SK-N-DZ (cell line): Measurements from ENCODE around the gene EIF3A.
"Not testable (repeated sequence)": the region's sequence is repeated elsewhere in the genome, so short reads cannot be mapped to it uniquely, and the experiment has no call there.

Experiments
- DNase-seq: peaks from one replicate; pipeline ENCODE4 v3.0.0-alpha.2; 2015; ENCODE audit warnings: low spot score

EIF3A gene

DNA sequence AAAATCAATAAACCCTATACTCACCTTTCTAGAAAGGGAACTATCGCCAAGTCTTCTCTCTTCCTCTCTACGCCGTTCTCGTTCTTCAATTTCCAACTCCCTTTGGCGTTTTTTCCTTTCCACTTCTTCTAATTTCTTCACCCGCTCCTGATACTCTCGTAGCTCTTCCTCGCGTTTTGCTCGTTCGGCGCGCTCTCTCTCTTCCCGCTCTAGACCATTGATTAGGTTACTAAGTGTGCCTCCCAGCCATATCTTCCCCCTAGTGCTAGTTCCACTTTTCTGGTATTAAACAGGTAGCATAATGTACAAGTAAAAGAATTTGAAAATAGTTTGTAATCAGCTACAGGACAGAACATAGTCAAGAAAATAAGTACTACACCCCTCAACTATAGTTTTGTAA, 30.8 kb downstream of the EIF3A start:
- DNase-seq: no peak

DNA sequence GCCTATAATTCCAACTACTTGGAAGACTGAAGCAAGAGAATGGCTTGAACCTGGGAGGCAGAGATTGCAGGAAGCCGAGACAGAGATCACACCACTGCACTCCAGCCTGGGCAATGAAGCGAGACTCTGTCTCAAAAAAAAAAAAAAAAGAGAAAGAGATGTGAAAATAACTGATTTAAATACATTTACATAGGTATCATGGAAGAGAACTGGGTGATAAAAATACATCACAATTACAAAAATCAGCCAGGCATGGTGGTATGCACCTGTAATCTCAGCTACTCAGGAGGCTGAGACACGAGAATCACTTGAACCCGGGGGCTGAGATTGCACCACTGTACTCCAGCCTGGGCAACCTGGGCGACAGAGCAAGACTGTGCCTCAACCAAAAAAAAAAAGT, 31.3 kb downstream of the EIF3A start:
- DNase-seq: no peak

- DNase-seq: no peak
Measured at GRCh38 chr10:119045561-119045960, 35.1 kb downstream of the EIF3A start.

DNA sequence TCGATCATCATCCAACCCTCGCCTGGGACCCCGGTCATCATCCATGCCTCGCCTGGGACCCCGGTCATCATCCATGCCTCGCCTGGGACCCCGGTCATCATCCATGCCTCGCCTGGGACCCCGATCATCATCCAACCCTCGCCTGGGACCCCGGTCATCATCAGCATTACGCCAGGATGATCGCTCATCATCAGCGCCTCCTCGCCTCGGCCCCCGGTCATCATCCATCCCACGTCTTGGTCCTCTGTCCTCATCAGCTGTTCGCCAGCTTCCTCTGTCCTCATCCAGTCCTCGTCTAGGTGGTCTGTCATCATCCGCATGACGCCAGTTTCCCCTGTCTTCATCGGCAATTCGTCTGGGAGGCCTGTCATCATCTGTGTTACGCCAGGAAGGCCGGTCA, 38.4 kb downstream of the EIF3A start:
- no peak for DNase-seq

DNA sequence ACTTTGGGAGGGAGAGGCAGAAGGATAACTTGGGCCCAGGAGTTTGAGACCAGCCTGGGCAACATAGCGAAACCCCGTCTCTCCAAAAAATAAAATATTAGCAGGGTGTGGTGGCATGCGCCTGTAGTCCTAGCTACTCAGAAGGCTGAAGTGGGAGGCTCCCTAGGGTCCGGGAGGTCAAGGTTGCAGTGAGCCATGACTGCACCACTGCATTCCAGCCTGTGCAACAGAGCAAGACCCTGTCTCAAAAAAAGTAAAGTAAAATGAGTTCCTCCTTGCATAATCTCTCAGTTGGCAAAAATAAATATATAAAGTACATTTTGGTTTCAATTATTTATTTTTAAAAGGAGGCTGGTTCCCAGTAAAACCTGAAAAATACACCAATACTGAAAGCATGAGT, 39.3 kb downstream of the EIF3A start:
- DNase-seq: no peak

DNA sequence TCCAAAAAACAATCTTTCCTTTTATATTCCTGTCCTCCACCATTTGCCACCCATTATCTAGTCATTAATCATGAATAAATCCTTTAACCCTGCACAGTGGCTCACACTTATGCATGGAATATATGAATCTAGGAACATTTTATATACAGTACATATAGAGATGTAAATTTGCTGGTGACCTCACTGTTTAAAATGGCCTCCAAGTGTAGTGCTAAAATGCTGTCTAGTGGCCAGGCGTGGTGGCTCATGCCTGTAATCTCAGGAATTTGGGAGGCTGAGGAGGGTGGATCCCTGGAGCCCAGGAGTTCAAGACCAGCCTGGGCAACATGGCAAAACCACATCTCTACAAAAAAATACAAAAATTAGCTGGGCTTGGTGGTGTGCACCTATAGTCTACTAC, 41.5 kb downstream of the EIF3A start:
- no peak for DNase-seq

- DNase-seq: no peak
Measured at GRCh38 chr10:119031496-119032059, 49.0 kb downstream of the EIF3A start.

DNA sequence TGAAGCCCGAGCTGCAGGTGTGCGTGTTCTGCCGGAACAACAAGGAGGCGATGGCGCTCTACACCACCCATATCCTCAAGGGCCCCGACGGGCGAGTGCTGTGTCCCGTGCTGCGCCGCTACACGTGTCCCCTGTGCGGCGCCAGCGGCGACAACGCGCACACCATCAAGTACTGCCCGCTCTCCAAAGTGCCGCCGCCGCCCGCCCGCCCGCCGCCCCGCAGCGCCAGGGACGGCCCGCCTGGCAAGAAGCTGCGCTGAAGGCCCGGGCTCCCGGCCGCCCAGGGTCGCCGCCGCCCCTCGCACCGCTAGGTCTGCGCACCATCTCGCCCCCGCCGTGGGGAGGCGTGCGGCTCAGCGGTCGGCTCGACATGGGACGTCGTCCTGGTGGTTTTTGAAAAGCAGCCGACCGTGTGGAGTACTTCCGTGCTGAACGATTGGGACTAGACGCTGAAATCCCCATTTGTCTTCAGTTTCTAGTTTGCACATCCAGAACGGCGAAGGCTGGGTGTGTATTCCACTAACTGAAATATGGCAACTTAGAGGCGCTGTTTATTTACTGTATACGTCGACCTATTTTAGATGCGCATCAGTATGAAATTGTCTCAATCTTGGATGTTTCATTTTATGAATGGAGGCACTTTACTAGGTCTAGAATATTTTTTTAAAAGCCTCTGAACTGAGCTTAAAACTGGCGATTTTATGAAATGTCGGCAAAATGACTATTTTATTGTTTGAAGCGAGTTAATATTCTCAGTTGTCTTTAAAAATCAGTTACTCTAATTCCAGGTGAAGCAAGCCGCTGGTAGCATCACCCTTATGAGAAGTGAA, 50.0 kb downstream of the EIF3A start:
- DNase-seq: peak; percentile 74

DNA sequence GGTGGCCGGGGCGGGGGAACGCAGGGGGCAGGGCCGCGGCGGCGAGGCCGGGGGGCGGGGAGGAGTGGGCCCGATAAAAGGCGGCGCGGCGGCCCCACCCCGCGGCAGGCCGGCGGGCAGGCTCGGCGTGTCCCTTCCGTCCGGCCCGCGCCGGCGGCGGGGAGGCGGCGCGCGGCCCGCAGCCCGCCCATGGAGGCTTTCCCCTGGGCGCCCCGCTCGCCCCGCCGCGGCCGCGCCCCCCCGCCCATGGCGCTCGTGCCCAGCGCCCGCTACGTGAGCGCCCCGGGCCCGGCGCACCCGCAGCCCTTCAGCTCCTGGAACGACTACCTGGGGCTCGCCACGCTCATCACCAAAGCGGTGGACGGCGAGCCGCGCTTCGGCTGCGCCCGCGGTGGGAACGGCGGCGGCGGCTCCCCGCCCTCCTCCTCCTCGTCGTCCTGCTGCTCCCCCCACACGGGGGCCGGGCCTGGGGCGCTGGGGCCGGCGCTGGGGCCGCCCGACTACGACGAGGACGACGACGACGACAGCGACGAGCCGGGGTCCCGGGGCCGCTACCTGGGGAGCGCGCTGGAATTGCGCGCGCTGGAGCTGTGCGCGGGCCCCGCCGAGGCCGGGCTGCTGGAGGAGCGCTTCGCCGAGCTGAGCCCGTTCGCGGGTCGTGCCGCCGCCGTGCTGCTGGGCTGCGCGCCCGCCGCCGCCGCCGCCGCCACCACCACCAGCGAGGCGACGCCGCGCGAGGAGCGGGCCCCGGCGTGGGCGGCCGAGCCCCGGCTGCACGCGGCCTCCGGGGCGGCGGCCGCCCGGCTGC, 50.8 kb downstream of the EIF3A start, which contains the start of gene NANOS1:
Gene NANOS1, plus strand, starts transcription at position 102 of the 808 bp plus-strand sequence. Its CDS starts 88 bp downstream, at position 190.
- DNase-seq: peak; percentile 51

- DNase-seq: peak; percentile 95
Measured at GRCh38 chr10:119028900-119029612, 51.6 kb downstream of the EIF3A start.

DNA sequence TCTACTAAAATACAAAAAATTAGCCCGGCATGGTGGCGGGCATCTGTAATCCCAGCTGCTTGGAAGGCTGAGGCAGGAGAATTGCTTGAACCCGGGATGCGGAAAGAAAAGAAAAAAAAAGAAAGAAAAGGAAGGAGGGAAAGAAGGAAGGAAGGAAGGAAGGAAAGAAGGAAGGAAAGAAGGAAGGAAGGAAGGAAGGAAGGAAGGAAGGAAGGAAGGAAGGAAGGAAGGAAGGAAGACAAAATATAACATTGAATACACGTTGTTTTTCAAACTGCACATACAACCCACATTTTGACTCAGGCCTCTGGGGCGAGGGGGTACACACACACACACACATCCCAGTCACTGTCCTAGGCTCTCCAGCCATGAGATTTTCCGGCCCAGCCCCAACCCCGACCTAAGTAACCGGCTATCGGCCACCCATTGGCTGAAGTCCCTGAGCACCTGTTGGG, 52.1 kb downstream of the EIF3A start:
- DNase-seq: not testable (repeated sequence)

DNA sequence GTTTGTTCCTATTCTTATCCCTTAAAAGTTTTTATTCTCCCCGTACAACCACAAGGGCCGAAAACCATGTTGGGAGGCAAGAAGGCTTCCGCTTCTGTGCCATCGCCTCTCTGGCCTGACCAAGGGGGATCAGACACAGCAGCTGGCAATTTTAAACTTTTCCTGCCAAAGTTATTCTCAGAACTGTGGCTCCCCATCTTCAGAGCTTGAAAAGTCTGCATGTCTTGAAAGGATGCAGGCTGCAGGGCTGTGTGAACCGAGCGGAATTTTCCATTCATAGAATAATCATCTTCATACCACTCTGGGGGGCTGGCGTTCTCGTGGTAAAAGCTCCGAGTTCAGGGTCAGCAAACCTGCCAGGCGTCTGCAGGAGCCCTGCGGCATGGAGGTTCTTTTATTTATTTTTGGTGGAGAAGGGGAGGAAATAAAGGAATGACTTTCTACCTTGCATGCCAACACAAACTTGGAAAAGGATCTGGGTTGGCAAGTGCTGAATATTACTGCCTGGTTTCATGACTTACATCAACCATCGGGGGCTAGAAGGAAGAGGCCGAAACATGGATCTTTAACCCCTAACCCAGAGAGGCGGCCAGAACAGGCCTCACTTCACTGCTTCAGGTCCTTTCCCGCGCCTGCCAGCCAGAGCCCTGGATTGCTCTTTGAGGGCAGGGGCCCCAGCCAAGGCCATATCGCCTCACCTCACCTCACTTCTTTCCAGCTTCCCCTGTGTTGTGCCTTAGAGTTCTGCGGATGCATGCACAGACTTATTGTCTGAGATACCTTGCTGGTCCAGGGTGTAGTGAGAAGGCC, 54.1 kb downstream of the EIF3A start:
- no peak for DNase-seq

GRCh38 chr10:119025776-119026175, 54.8 kb downstream of the EIF3A start:
- DNase-seq: no peak

DNA sequence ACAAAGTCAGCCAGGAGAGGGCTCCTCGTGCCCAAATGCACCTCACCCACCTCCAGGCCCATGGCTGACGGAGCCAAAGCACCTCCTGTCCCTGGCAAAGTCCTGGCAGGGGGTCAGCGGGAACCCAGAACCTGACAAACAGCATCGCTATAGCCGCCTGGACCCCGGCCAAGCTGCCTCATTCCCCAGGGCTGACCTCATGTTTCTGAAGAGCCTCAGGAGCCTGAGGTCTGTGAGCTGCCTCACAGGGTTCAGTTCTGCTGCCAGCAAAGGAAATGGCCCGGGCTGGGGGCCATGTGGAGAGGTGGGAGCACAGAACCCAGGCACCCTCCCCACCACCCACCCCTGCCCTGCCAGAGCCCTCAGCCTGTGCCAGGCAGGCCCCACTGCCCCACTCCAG, 55.3 kb downstream of the EIF3A start:
- no peak for DNase-seq

DNA sequence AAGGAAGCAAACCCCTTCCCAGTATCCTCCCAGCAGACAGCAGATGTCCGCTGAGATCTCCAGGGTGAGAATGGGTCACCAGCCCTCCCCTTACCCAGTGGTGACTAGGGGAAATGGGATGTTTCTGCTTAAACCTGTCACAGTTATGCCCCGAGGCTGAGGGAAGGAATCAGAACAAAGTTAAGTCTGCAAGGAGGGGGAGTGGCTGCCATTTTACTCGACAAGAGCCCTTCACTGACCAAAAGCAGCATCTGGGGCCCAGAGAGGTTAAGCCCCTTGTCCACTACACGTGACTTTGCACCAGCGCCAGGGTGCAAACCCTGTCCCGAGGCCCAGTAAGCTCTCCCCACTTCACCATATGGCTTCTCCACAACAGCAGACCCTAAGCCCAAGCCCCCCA, 55.7 kb downstream of the EIF3A start:
- no peak for DNase-seq

- DNase-seq: no peak
Measured at GRCh38 chr10:119023553-119023868, 57.1 kb downstream of the EIF3A start.

- DNase-seq: peak; percentile 69
Measured at GRCh38 chr10:119022846-119023552, 57.6 kb downstream of the EIF3A start.

DNA sequence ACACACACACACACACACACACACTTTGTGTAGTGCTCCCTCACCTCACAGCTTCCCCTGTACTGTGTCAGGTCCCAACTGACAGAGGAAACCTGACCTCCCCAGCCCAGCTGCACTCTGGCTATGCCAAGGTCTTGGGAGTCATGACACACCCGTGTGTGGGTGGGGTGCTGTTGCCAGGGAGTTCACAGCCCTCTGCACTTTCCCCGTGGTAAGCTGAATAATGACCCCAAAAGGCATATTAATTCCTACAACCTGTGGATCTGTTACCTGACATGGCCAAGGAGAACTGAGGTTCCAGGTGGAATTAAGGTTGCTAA, 60.0 kb downstream of the EIF3A start:
- DNase-seq: no peak

- DNase-seq: no peak
Measured at GRCh38 chr10:119007211-119007574, 73.4 kb downstream of the EIF3A start.

- peak; percentile 46 for DNase-seq
Measured at GRCh38 chr10:119006451-119007210, 74.0 kb downstream of the EIF3A start.
